HEK293 (cell line): ENCODE data around the gene ERCC2.

Experiments
- CTCF ChIA-PET: fragments of 350-600 bp; formaldehyde crosslinking; extraction: SDS; loops from one replicate; lab custom pipeline; 2021; ENCODE audit warnings: antibody characterized with exemption; lab: Yijun Ruan, JAX
- POLR2A ChIA-PET: fragments of 300-600 bp; formaldehyde crosslinking; extraction: SDS; loops from one replicate; lab custom pipeline; 2020; ENCODE audit warnings: antibody characterized with exemption, inconsistent platforms; lab: Yijun Ruan, JAX
- H3K27ac ChIP-seq: fragments of 200-500 bp; sonication (Bioruptor generic); 2 replicates; pipeline ENCODE4 v1.5.1; 2014; ENCODE audit warnings: low read depth, low read length, control low read depth, inconsistent platforms; ENCODE audit errors: extremely low read depth
- H3K36me3 ChIP-seq, 2 experiments: fragments of 200-500 bp in 1 of 2; sonication (Bioruptor generic) in 1 of 2; 1 replicate in 1 of 2; 2 replicates in 1 of 2; pipeline ENCODE4 v1.5.1; 2014 to 2017; ENCODE audit warnings: inconsistent platforms in 2 of 2, low read length in 2 of 2; ENCODE audit not compliant: control insufficient read depth in 2 of 2, insufficient read depth in 1 of 2
- H3K4me1 ChIP-seq: fragments of 200-500 bp; sonication (Bioruptor generic); 2 replicates; pipeline ENCODE4 v1.5.1; 2014; ENCODE audit warnings: mild to moderate bottlenecking, low read length, inconsistent platforms; ENCODE audit not compliant: control insufficient read depth, insufficient read depth
- H3K4me3 ChIP-seq: 2 replicates; pipeline ENCODE4 v1.5.1; 2011; ENCODE audit warnings: low read depth, mild to moderate bottlenecking, control low read depth, low read length, moderate library complexity
- H3K9me3 ChIP-seq: fragments of 200-500 bp; sonication (Bioruptor generic); 2 replicates; pipeline ENCODE4 v1.5.1; 2014; ENCODE audit warnings: low read depth, low read length, inconsistent platforms; ENCODE audit not compliant: control insufficient read depth, insufficient read depth
- BCL11B ChIP-seq: fragments of 450-650 bp; formaldehyde crosslinking; IDR thresholded peaks from 2 replicates; pipeline ENCODE4 v1.5.1; 2016; ENCODE audit warnings: low read depth, missing biosample characterization, missing genetic modification characterization
- EGR2 ChIP-seq: fragments of 450-650 bp; formaldehyde crosslinking; IDR thresholded peaks from 2 replicates; pipeline ENCODE4 v1.5.1; 2016; ENCODE audit warnings: low read depth, missing biosample characterization, missing genetic modification characterization
- KLF1 ChIP-seq: fragments of 450-650 bp; formaldehyde crosslinking; IDR thresholded peaks from 2 replicates; pipeline ENCODE4 v1.5.1; 2016; ENCODE audit warnings: missing biosample characterization, missing genetic modification characterization
- KLF17 ChIP-seq: fragments of 450-650 bp; formaldehyde crosslinking; IDR thresholded peaks from 2 replicates; pipeline ENCODE4 v1.5.1; 2016; ENCODE audit warnings: missing biosample characterization, missing genetic modification characterization
- KLF8 ChIP-seq: fragments of 450-650 bp; formaldehyde crosslinking; IDR thresholded peaks from 2 replicates; pipeline ENCODE4 v1.5.1; 2016; ENCODE audit warnings: missing biosample characterization, missing genetic modification characterization
- PRDM10 ChIP-seq: fragments of 450-650 bp; formaldehyde crosslinking; IDR thresholded peaks from 2 replicates; pipeline ENCODE4 v1.5.1; 2016; ENCODE audit warnings: missing biosample characterization, missing genetic modification characterization
- SP7 ChIP-seq: fragments of 450-650 bp; formaldehyde crosslinking; IDR thresholded peaks from 2 replicates; pipeline ENCODE4 v1.5.1; 2016; ENCODE audit warnings: missing biosample characterization, missing genetic modification characterization
- TRIM28 ChIP-seq: IDR thresholded peaks from 2 replicates; pipeline ENCODE4 v1.6.1; 2011; ENCODE audit warnings: low read length, control low read depth, borderline replicate concordance
- WT1 ChIP-seq: fragments of 450-650 bp; formaldehyde crosslinking; IDR thresholded peaks from 2 replicates; pipeline ENCODE4 v1.5.1; 2016; ENCODE audit warnings: missing biosample characterization, missing genetic modification characterization
- ZBTB11 ChIP-seq: fragments of 450-650 bp; formaldehyde crosslinking; conservative IDR thresholded peaks from 2 replicates; pipeline ENCODE4 v1.5.1; 2016; ENCODE audit warnings: low read depth, missing biosample characterization, missing genetic modification characterization
- ZNF169 ChIP-seq: fragments of 450-650 bp; formaldehyde crosslinking; IDR thresholded peaks from 2 replicates; pipeline ENCODE4 v1.5.1; 2016; ENCODE audit warnings: missing biosample characterization, missing genetic modification characterization
- ZNF324 ChIP-seq: fragments of 450-650 bp; formaldehyde crosslinking; IDR thresholded peaks from 2 replicates; pipeline ENCODE4 v1.5.1; 2016; ENCODE audit warnings: missing biosample characterization, missing genetic modification characterization
- ZNF335 ChIP-seq: fragments of 450-650 bp; formaldehyde crosslinking; conservative IDR thresholded peaks from 2 replicates; pipeline ENCODE4 v1.5.1; 2016; ENCODE audit warnings: missing biosample characterization, missing genetic modification characterization
- ZNF394 ChIP-seq: fragments of 450-650 bp; formaldehyde crosslinking; IDR thresholded peaks from 2 replicates; pipeline ENCODE4 v1.5.1; 2016; ENCODE audit warnings: missing biosample characterization, missing genetic modification characterization, mild to moderate bottlenecking, moderate library complexity, borderline replicate concordance
- ZNF48 ChIP-seq: fragments of 450-650 bp; formaldehyde crosslinking; IDR thresholded peaks from 2 replicates; pipeline ENCODE4 v1.5.1; 2016; ENCODE audit warnings: missing biosample characterization, missing genetic modification characterization
- ZNF501 ChIP-seq: fragments of 450-650 bp; formaldehyde crosslinking; IDR thresholded peaks from 2 replicates; pipeline ENCODE4 v1.5.1; 2016; ENCODE audit warnings: missing biosample characterization, missing genetic modification characterization
- ZNF514 ChIP-seq: fragments of 450-650 bp; formaldehyde crosslinking; IDR thresholded peaks from 2 replicates; pipeline ENCODE4 v1.5.1; 2016; ENCODE audit warnings: missing biosample characterization, missing genetic modification characterization
- ZNF580 ChIP-seq: fragments of 450-650 bp; formaldehyde crosslinking; IDR thresholded peaks from 2 replicates; pipeline ENCODE4 v1.5.1; 2016; ENCODE audit warnings: missing biosample characterization, missing genetic modification characterization
- ZNF645 ChIP-seq: fragments of 450-650 bp; formaldehyde crosslinking; IDR thresholded peaks from 2 replicates; pipeline ENCODE4; 2016; ENCODE audit warnings: missing biosample characterization, missing genetic modification characterization
- ZNF660 ChIP-seq: fragments of 450-650 bp; IDR thresholded peaks from 2 replicates; pipeline ENCODE4 v1.5.1; 2018; ENCODE audit warnings: missing biosample characterization, mild to moderate bottlenecking, missing genetic modification characterization
- ZNF76 ChIP-seq: fragments of 450-650 bp; formaldehyde crosslinking; IDR thresholded peaks from 2 replicates; pipeline ENCODE4; 2016; ENCODE audit warnings: low read depth, missing biosample characterization, missing genetic modification characterization, borderline replicate concordance
- ZNF777 ChIP-seq: fragments of 450-650 bp; formaldehyde crosslinking; IDR thresholded peaks from 2 replicates; pipeline ENCODE4 v1.5.1; 2017; ENCODE audit warnings: missing biosample characterization, missing genetic modification characterization, borderline replicate concordance
- ZNF785 ChIP-seq: fragments of 450-650 bp; formaldehyde crosslinking; IDR thresholded peaks from 2 replicates; pipeline ENCODE4 v1.5.1; 2016; ENCODE audit warnings: missing biosample characterization, missing genetic modification characterization
- ZSCAN30 ChIP-seq: fragments of 450-650 bp; IDR thresholded peaks from 2 replicates; pipeline ENCODE4 v1.5.1; 2018; ENCODE audit warnings: missing biosample characterization, mild to moderate bottlenecking, missing genetic modification characterization, moderate library complexity

Gene ERCC2

GRCh38 chr19:45405435-45406225 lies 35.3 kb upstream of the ERCC2 start (continued):
- TF ChIP-seq ZBTB11 (tag by site-specific recombination) = 0 out of 2 replicates have a peak, but pooled peaks have one; percentile 31
- TF ChIP-seq ZNF777 (tag by site-specific recombination) = peak; percentile 55; the same call in 1 of the 2 replicates
- TF ChIP-seq ZNF660 (tag by site-specific recombination) = 0 out of 2 replicates have a peak, but pooled peaks have one; percentile 24
- TF ChIP-seq ZNF501 (tag by site-specific recombination) = 0 out of 2 replicates have a peak, but pooled peaks have one; percentile 6
- TF ChIP-seq WT1 (tag by site-specific recombination) = no peak
- peak; percentile 12; the same call in 1 of the 2 replicates for TF ChIP-seq BCL11B
- peak; percentile 2; the same call in 1 of the 2 replicates for TF ChIP-seq ZNF394
- TF ChIP-seq ZNF76 (tag by site-specific recombination) = peak; percentile 95
- peak; percentile 72 for TF ChIP-seq EGR2 (tag by site-specific recombination)
- no peak for TF ChIP-seq ZNF48 (tag by site-specific recombination)
- no peak for TF ChIP-seq TRIM28
- TF ChIP-seq ZNF785 = peak; percentile 92
- peak; percentile 89 for TF ChIP-seq PRDM10 (tag by site-specific recombination)

GRCh38 chr19:45404557-45405434 lies 34.4 kb upstream of the ERCC2 start, which contains the start of gene PPP1R13L:
Gene PPP1R13L (minus strand): TSS chr19:45405069. CDS start chr19:45398318, 6,751 bp downstream.
- 0 out of 2 replicates have a peak, but pooled peaks cover 7% of the 10 kb centered on the region for H3K4me1 ChIP-seq
- peak within 1 kb of the TSS; percentile 82 for H3K4me3 ChIP-seq
- H3K9me3 ChIP-seq = no peaks in the 10 kb centered on the region
- POLR2A ChIA-PET = interaction anchor here (0.6 to 2.3 kb wide), 4 partner anchors 10 to 81 kb away, joined by 3 to 7 read pairs (median 5); no protein-coding TSS in a partner anchor
- H3K36me3 ChIP-seq = peaks cover 0 to 8% of the 10 kb centered on the region in 2 experiments; a peak in 2 of 3 replicates
- CTCF ChIA-PET = interaction anchor here (0.6 to 3.7 kb wide), 16 partner anchors 11 to 636 kb away, joined by 3 to 32 read pairs (median 4); no protein-coding TSS in a partner anchor
- peak within 1 kb of the TSS; percentile 96 for H3K27ac ChIP-seq
- TF ChIP-seq ZNF501 (tag by site-specific recombination) (peak; percentile 78), ZNF324 (peak; percentile 58; the same call in 1 of the 2 replicates), ZSCAN30 (tag by site-specific recombination) (peak; percentile 38; the same call in 1 of the 2 replicates), KLF17 (0 out of 2 replicates have a peak, but pooled peaks have one; percentile 42), KLF1 (tag by site-specific recombination) (peak; percentile 40), ZNF777 (tag by site-specific recombination) (peak; percentile 60; the same call in 1 of the 2 replicates), ZNF169 (no peak), KLF8 (peak; percentile 52; the same call in 1 of the 2 replicates), ZNF580 (tag by site-specific recombination) (peak; percentile 92), SP7 (peak; percentile 16; the same call in 1 of the 2 replicates), ZNF335 (tag by site-specific recombination) (peak; percentile 87), ZNF514 (tag by site-specific recombination) (no peak), ZNF660 (tag by site-specific recombination) (peak; percentile 35; the same call in 1 of the 2 replicates), ZNF645 (tag by site-specific recombination) (no peak)
